Measurements from ENCODE around the gene E2F6. TPM values are rescaled to one million over a fixed set of nuclear protein-coding genes. Genes with fewer than 3 reads are reported as not detected.
A peak's percentile ranks its signal among the peaks of the same experiment; 100 is the strongest.

E2F6 gene
- total RNA-seq, 1 donor from 2014 or later, result 22.1 TPM

- Histone ChIP-seq H3K27me3 (ENCODE audit: insufficient read depth, low read length) (no peaks in the 10 kb centered on the region), H4K20me1 (ENCODE audit: insufficient read depth, low read length) (peaks cover 34% of the 10 kb centered on the region), H3K9me3 (ENCODE audit: insufficient read depth, low read depth, low read length) (no peaks in the 10 kb centered on the region), H3K27ac (ENCODE audit: low read depth, low read length) (no peak overlapping the region), H3K4me2 (ENCODE audit: low read length) (peak overlapping the region; percentile 93), H2AFZ (ENCODE audit: low read depth, low read length) (peak overlapping the region; percentile 68), H3K9ac (ENCODE audit: low read length) (peak overlapping the region; percentile 79), H3K79me2 (ENCODE audit: insufficient read depth, low read length) (peaks cover 41% of the 10 kb centered on the region), H3K36me3 (ENCODE audit: insufficient read depth, low read length) (peaks cover 9% of the 10 kb centered on the region), H3K4me1 (ENCODE audit: insufficient read depth, low read length) (peaks cover 4% of the 10 kb centered on the region), H3K4me3 (ENCODE audit: insufficient read depth, low read depth, low read length) (peak overlapping the region; percentile 64)
- TF ChIP-seq CTCF (IDR thresholded peaks at IDR 0.05; ENCODE audit: insufficient read depth, low read depth, low read length), result no peak
- peaks cover 16% of the 10 kb centered on the region for H3K27me3 Mint-ChIP-seq (ENCODE audit: low read depth, unreplicated experiment)
- no peak overlapping the region for H3K27ac Mint-ChIP-seq (ENCODE audit: unreplicated experiment)
- no peak for FAIRE-seq
- peaks cover 1% of the 10 kb centered on the region for H3K9me3 Mint-ChIP-seq (ENCODE audit: unreplicated experiment)
- H3K4me1 Mint-ChIP-seq (ENCODE audit: low read depth, unreplicated experiment), result peaks cover 10% of the 10 kb centered on the region
- H3K36me3 Mint-ChIP-seq (ENCODE audit: low read depth, unreplicated experiment), result no peaks in the 10 kb centered on the region
- no peak for DNase-seq (ENCODE audit: low read depth)
- peak overlapping the region; percentile 92 for H3K4me3 Mint-ChIP-seq (ENCODE audit: unreplicated experiment)
Measured at GRCh38 chr2:11466307-11467128, 557 bp upstream of the E2F6 start.

- Mint-ChIP-seq H3K9me3 (ENCODE audit: unreplicated experiment) (no peaks in the 10 kb centered on the region), H3K27ac (ENCODE audit: unreplicated experiment) (peak overlapping the region; percentile 35), H3K36me3 (ENCODE audit: low read depth, unreplicated experiment) (peaks cover 4% of the 10 kb centered on the region), H3K4me3 (ENCODE audit: unreplicated experiment) (peak overlapping the region; percentile 92), H3K27me3 (ENCODE audit: low read depth, unreplicated experiment) (peaks cover 8% of the 10 kb centered on the region), H3K4me1 (ENCODE audit: low read depth, unreplicated experiment) (peaks cover 10% of the 10 kb centered on the region)
- no peaks in the 10 kb centered on the region for H3K9me3 ChIP-seq (ENCODE audit: insufficient read depth, low read depth, low read length)
- peaks cover 11% of the 10 kb centered on the region for H3K36me3 ChIP-seq (ENCODE audit: insufficient read depth, low read length)
- peak overlapping the region; percentile 69 for H3K4me3 ChIP-seq (ENCODE audit: insufficient read depth, low read depth, low read length)
- FAIRE-seq, result no peak
- TF ChIP-seq EZH2 (IDR thresholded peaks at IDR 0.05; ENCODE audit: insufficient read depth, low read length) (no peak), CTCF (IDR thresholded peaks at IDR 0.05; ENCODE audit: insufficient read depth, low read depth, low read length) (no peak)
- peak overlapping the region; percentile 78 for H2AFZ ChIP-seq (ENCODE audit: low read depth, low read length)
- H3K27ac ChIP-seq (ENCODE audit: low read depth, low read length), result peak overlapping the region; percentile 79
- peaks cover 4% of the 10 kb centered on the region for H3K4me1 ChIP-seq (ENCODE audit: insufficient read depth, low read length)
- H4K20me1 ChIP-seq (ENCODE audit: insufficient read depth, low read length), result peaks cover 46% of the 10 kb centered on the region
- peaks cover 55% of the 10 kb centered on the region for H3K79me2 ChIP-seq (ENCODE audit: insufficient read depth, low read length)
- DNase-seq (ENCODE audit: low read depth), result no peak
- peak overlapping the region; percentile 93 for H3K4me2 ChIP-seq (ENCODE audit: low read length)
- peak overlapping the region; percentile 79 for H3K9ac ChIP-seq (ENCODE audit: low read length)
- H3K27me3 ChIP-seq (ENCODE audit: insufficient read depth, low read length), result no peaks in the 10 kb centered on the region
Measured at GRCh38 chr2:11465110-11465484, 864 bp downstream of the E2F6 start.

GRCh38 chr2:11459816-11460215 lies 6.1 kb downstream of the E2F6 start:
- H3K4me1 ChIP-seq (ENCODE audit: insufficient read depth, low read length), result no peaks in the 10 kb centered on the region
- H3K4me3 Mint-ChIP-seq (ENCODE audit: unreplicated experiment), result no peak overlapping the region
- peaks cover 4% of the 10 kb centered on the region for H3K36me3 Mint-ChIP-seq (ENCODE audit: low read depth, unreplicated experiment)
- no peak overlapping the region for H3K9ac ChIP-seq (ENCODE audit: low read length)
- H3K27ac ChIP-seq (ENCODE audit: low read depth, low read length), result no peak overlapping the region
- H3K79me2 ChIP-seq (ENCODE audit: insufficient read depth, low read length), result peaks cover 99% of the 10 kb centered on the region
- no peak for FAIRE-seq
- peaks cover 92% of the 10 kb centered on the region for H4K20me1 ChIP-seq (ENCODE audit: insufficient read depth, low read length)
- no peak overlapping the region for H3K4me2 ChIP-seq (ENCODE audit: low read length)
- H3K27ac Mint-ChIP-seq (ENCODE audit: unreplicated experiment), result no peak overlapping the region
- peaks cover 15% of the 10 kb centered on the region for H3K36me3 ChIP-seq (ENCODE audit: insufficient read depth, low read length)
- no peak for DNase-seq (ENCODE audit: low read depth)
- no peak overlapping the region for H2AFZ ChIP-seq (ENCODE audit: low read depth, low read length)
- no peak for TF ChIP-seq CTCF (IDR thresholded peaks at IDR 0.05; ENCODE audit: insufficient read depth, low read depth, low read length)
- no peak for TF ChIP-seq EZH2 (IDR thresholded peaks at IDR 0.05; ENCODE audit: insufficient read depth, low read length)
- H3K9me3 ChIP-seq (ENCODE audit: insufficient read depth, low read depth, low read length), result no peaks in the 10 kb centered on the region
- H3K9me3 Mint-ChIP-seq (ENCODE audit: unreplicated experiment), result no peaks in the 10 kb centered on the region
- H3K4me3 ChIP-seq (ENCODE audit: insufficient read depth, low read depth, low read length), result no peak overlapping the region
- peaks cover 23% of the 10 kb centered on the region for H3K4me1 Mint-ChIP-seq (ENCODE audit: low read depth, unreplicated experiment)
- no peaks in the 10 kb centered on the region for H3K27me3 ChIP-seq (ENCODE audit: insufficient read depth, low read length)
- H3K27me3 Mint-ChIP-seq (ENCODE audit: low read depth, unreplicated experiment), result no peaks in the 10 kb centered on the region

Measured in astrocyte (in vitro differentiated cells and primary cell).